ENCODE measurements around the gene CMTM3. TPM values are rescaled to one million over a fixed set of nuclear protein-coding genes. Genes with fewer than 3 reads are reported as not detected.
A peak's percentile ranks its signal among the peaks of the same experiment; 100 is the strongest.

Gene CMTM3
- total and polyA plus RNA-seq, 5 experiments from 2014 or later, result 55.2 to 81.3 (median 76.1) TPM

GRCh38 chr16:66649167-66649566 is 44.7 kb downstream of the CMTM3 start:
- H3K4me1 Mint-ChIP-seq, result peaks cover 9 to 23% (median 17%) of the 10 kb centered on the region in 4 donors
- POLR2A ChIA-PET, result no interaction called here
- ATAC-seq (no peak), DNase-seq (no peak)
- no peak overlapping the region for H3K4me3 Mint-ChIP-seq
- peaks cover 0 to 3% (median 2%) of the 10 kb centered on the region in 5 donors for H3K27me3 Mint-ChIP-seq
- no peaks in the 10 kb centered on the region for H3K9me3 Mint-ChIP-seq
- no peaks in the 10 kb centered on the region for H3K36me3 Mint-ChIP-seq
- peak overlapping the region in 1 of 10 donors; percentile 2 for H3K27ac Mint-ChIP-seq

GRCh38 chr16:66649636-66650205 is 45.2 kb downstream of the CMTM3 start:
- no peaks in the 10 kb centered on the region for H3K36me3 Mint-ChIP-seq
- peak overlapping the region in 2 of 10 donors; percentile 2 to 27 for H3K27ac Mint-ChIP-seq
- POLR2A ChIA-PET, result no interaction called here
- H3K4me1 Mint-ChIP-seq, result peaks cover 12 to 23% (median 18%) of the 10 kb centered on the region in 4 donors
- H3K9me3 Mint-ChIP-seq, result no peaks in the 10 kb centered on the region
- H3K4me3 Mint-ChIP-seq, result no peak overlapping the region
- H3K27me3 Mint-ChIP-seq, result peaks cover 0 to 9% (median 6%) of the 10 kb centered on the region in 5 donors
- DNase-seq (no peak), ATAC-seq (no peak)

- no peaks in the 10 kb centered on the region for H3K36me3 Mint-ChIP-seq
- H3K9me3 Mint-ChIP-seq, result no peaks in the 10 kb centered on the region
- peaks cover 0 to 10% (median 6%) of the 10 kb centered on the region in 5 donors for H3K27me3 Mint-ChIP-seq
- ATAC-seq, result peak; percentile 100
- peak overlapping the region; percentile 70 to 89 (median 78) for H3K4me3 Mint-ChIP-seq
- H3K27ac Mint-ChIP-seq, result peak overlapping the region in 9 of 10 donors; percentile 18 to 84 (median 77)
- peak; percentile 62 to 91 (median 79) for DNase-seq
- POLR2A ChIA-PET, result interaction anchor here (0.7 to 1.4 kb wide), 4 partner anchors 47 to 179 kb away, joined by 3 to 4 read pairs (median 4); partner anchors contain the start of genes DYNC1LI2 and NAE1
- peaks cover 12 to 23% (median 18%) of the 10 kb centered on the region in 4 donors for H3K4me1 Mint-ChIP-seq
These were observed 46.4 kb downstream of the CMTM3 start for GRCh38 chr16:66650707-66651473.

- ATAC-seq, result no peak
- Mint-ChIP-seq H3K4me1 (peaks cover 12 to 23% (median 18%) of the 10 kb centered on the region in 4 donors), H3K27me3 (peaks cover 0 to 10% (median 6%) of the 10 kb centered on the region in 5 donors), H3K4me3 (peak overlapping the region; percentile 70 to 89 (median 78)), H3K27ac (peak overlapping the region in 9 of 10 donors; percentile 18 to 84 (median 77)), H3K9me3 (no peaks in the 10 kb centered on the region), H3K36me3 (no peaks in the 10 kb centered on the region)
- DNase-seq, result no peak
- POLR2A ChIA-PET, result interaction anchor here (1.3 to 1.4 kb wide), 3 partner anchors 48 to 179 kb away, joined by 3 to 4 read pairs (median 4); partner anchors contain the start of gene NAE1
These were observed 46.9 kb downstream of the CMTM3 start for GRCh38 chr16:66651474-66651765.

- Mint-ChIP-seq H3K27ac (peak overlapping the region in 2 of 10 donors; percentile 18 to 38), H3K27me3 (peaks cover 0 to 11% (median 9%) of the 10 kb centered on the region in 5 donors), H3K9me3 (no peaks in the 10 kb centered on the region), H3K4me3 (no peak overlapping the region), H3K36me3 (no peaks in the 10 kb centered on the region), H3K4me1 (peaks cover 12 to 23% (median 18%) of the 10 kb centered on the region in 4 donors)
- DNase-seq, result no peak
- ATAC-seq, result no peak
- POLR2A ChIA-PET, result interaction anchor here (1.3 to 1.4 kb wide), 3 partner anchors 48 to 178 kb away, joined by 3 to 4 read pairs (median 4); partner anchors contain the start of gene NAE1
These were observed 47.5 kb downstream of the CMTM3 start for GRCh38 chr16:66651965-66652364.

- H3K27ac Mint-ChIP-seq, result peak overlapping the region in 1 of 10 donors; percentile 51
- no peak overlapping the region for H3K4me3 Mint-ChIP-seq
- no peak for DNase-seq
- H3K4me1 Mint-ChIP-seq, result peaks cover 12 to 23% (median 18%) of the 10 kb centered on the region in 4 donors
- H3K27me3 Mint-ChIP-seq, result peaks cover 0 to 11% (median 9%) of the 10 kb centered on the region in 5 donors
- no peaks in the 10 kb centered on the region for H3K9me3 Mint-ChIP-seq
- ATAC-seq, result no peak
- POLR2A ChIA-PET, result interaction anchor here (0.5 kb wide), 1 partner anchor 95 kb away, joined by 3 read pairs; no protein-coding TSS in a partner anchor
- no peaks in the 10 kb centered on the region for H3K36me3 Mint-ChIP-seq
These were observed 48.3 kb downstream of the CMTM3 start for GRCh38 chr16:66652661-66653360.

GRCh38 chr16:66653581-66654350 is 49.3 kb downstream of the CMTM3 start:
- Mint-ChIP-seq H3K4me1 (peaks cover 15 to 23% (median 19%) of the 10 kb centered on the region in 4 donors), H3K9me3 (no peaks in the 10 kb centered on the region), H3K27ac (peak overlapping the region in 1 of 10 donors; percentile 56), H3K4me3 (no peak overlapping the region), H3K36me3 (no peaks in the 10 kb centered on the region), H3K27me3 (peaks cover 0 to 15% (median 9%) of the 10 kb centered on the region in 5 donors)
- DNase-seq, result no peak
- no peak for ATAC-seq
- POLR2A ChIA-PET, result no interaction called here

GRCh38 chr16:66656547-66656946 is 52.0 kb downstream of the CMTM3 start:
- Mint-ChIP-seq H3K36me3 (no peaks in the 10 kb centered on the region), H3K4me3 (no peak overlapping the region), H3K27me3 (peaks cover 0 to 21% (median 9%) of the 10 kb centered on the region in 5 donors), H3K27ac (no peak overlapping the region), H3K9me3 (no peaks in the 10 kb centered on the region), H3K4me1 (peaks cover 9 to 18% (median 11%) of the 10 kb centered on the region in 4 donors)
- ATAC-seq, result no peak
- no peak for DNase-seq
- POLR2A ChIA-PET, result no interaction called here

- no peak for ATAC-seq
- H3K27ac Mint-ChIP-seq, result no peak overlapping the region
- no peak for DNase-seq
- H3K4me1 Mint-ChIP-seq, result peaks cover 4 to 7% (median 6%) of the 10 kb centered on the region in 4 donors
- POLR2A ChIA-PET, result no interaction called here
- peaks cover 0 to 21% (median 9%) of the 10 kb centered on the region in 5 donors for H3K27me3 Mint-ChIP-seq
- H3K4me3 Mint-ChIP-seq, result no peak overlapping the region
- no peaks in the 10 kb centered on the region for H3K36me3 Mint-ChIP-seq
- no peaks in the 10 kb centered on the region for H3K9me3 Mint-ChIP-seq
These were observed 53.8 kb downstream of the CMTM3 start for GRCh38 chr16:66658143-66658859.

GRCh38 chr16:66658860-66659190 is 54.3 kb downstream of the CMTM3 start:
- Mint-ChIP-seq H3K36me3 (no peaks in the 10 kb centered on the region), H3K4me3 (no peak overlapping the region), H3K27ac (no peak overlapping the region), H3K9me3 (no peaks in the 10 kb centered on the region), H3K27me3 (peaks cover 0 to 21% (median 9%) of the 10 kb centered on the region in 5 donors), H3K4me1 (peaks cover 4 to 7% (median 6%) of the 10 kb centered on the region in 4 donors)
- POLR2A ChIA-PET, result no interaction called here
- ATAC-seq, result no peak
- DNase-seq, result no peak

GRCh38 chr16:66660422-66661209 is 56.1 kb downstream of the CMTM3 start:
- DNase-seq (no peak), ATAC-seq (no peak)
- H3K36me3 Mint-ChIP-seq, result no peaks in the 10 kb centered on the region
- H3K4me3 Mint-ChIP-seq, result no peak overlapping the region
- peaks cover 0 to 13% (median 4%) of the 10 kb centered on the region in 5 donors for H3K27me3 Mint-ChIP-seq
- no peaks in the 10 kb centered on the region for H3K9me3 Mint-ChIP-seq
- peaks cover 2 to 7% (median 5%) of the 10 kb centered on the region in 4 donors for H3K4me1 Mint-ChIP-seq
- no peak overlapping the region for H3K27ac Mint-ChIP-seq
- POLR2A ChIA-PET, result interaction anchor here (0.8 kb wide), 1 partner anchor 9 kb away, joined by 3 read pairs; no protein-coding TSS in a partner anchor

Measured in naive thymus-derived CD8-positive, alpha-beta T cell (primary cell).